Glomerular endothelial cell (primary cell): ENCODE data around the gene LTBP1. TPM values are rescaled to one million over a fixed set of nuclear protein-coding genes. Genes with fewer than 3 reads are reported as not detected.
"Not testable (repeated sequence)": the region's sequence is repeated elsewhere in the genome, so short reads cannot be mapped to it uniquely, and the experiment has no call there.

ENCODE experiments used
- DNase-seq: peaks from one replicate; pipeline ENCODE4 v3.0.0-alpha.2; 2011; ENCODE audit warnings: low read depth, low spot score; ENCODE audit errors: extremely low read depth
- total RNA-seq: library from RNA; depleted of rRNA; stranded (reverse); fragments of >200 nt; gene quantifications from 2 replicates; pipeline ENCODE4 v1.2.3, GENCODE V29; 2015

LTBP1 gene
- total RNA-seq, 1 donor from 2014 or later: 63.4 TPM

DNA sequence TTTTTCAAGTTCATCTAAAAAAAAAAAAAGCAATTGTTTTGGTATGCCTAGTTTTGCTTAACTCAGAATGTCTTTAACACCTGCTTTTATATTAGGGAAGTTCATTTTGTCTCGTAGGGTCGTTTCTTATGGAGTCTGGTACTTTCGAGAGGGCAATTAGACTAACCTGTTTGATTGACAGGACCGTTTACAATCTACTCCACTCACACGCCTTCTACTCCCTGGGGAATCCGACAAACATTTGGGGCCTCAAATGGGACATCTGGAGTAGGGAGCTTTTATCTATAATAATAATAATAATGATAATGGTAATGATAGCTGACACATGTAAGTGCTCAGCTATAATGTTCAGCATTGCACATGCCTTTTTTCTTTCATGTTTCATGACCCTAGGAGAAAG lies 268.1 kb downstream of the LTBP1 start:
- no peak for DNase-seq

DNA sequence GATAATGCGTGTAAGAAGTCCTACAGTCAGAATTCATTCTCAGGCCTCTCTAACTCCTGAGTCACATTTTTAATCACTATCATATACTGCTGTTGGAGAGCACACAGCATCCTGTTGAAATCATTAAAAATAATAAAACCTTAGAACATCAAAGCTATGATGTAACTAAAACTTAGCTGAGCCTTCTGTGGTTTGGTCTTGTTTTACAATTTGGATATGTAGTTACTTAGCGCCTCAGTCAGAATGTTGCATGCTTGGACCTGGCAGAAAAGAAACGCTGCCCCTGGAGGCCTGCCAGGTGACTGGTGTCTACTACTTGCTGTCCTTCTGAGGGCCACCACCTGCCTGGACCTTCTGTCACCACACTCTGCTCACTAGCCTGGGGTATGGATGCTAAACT lies 268.5 kb downstream of the LTBP1 start:
- no peak for DNase-seq

DNA sequence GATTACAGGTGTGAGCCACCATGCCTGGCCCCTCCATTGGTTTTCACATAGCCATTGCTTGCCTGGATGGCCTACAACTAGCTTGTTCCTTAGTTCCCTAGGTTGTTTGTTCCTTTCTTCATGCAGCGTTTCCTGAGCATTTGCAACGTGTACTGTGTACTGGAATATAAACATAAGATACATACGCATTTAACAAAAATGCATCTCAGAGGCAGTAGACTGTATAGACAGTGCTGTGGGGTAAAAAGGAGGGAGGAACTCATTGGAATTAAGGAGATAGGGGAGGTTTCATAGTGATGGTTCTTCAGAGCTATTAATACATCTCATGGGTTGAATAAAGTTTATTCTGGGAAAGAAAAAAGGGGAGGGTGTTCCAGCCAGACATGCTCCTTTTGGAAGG lies 269.2 kb downstream of the LTBP1 start:
- DNase-seq: no peak

DNA sequence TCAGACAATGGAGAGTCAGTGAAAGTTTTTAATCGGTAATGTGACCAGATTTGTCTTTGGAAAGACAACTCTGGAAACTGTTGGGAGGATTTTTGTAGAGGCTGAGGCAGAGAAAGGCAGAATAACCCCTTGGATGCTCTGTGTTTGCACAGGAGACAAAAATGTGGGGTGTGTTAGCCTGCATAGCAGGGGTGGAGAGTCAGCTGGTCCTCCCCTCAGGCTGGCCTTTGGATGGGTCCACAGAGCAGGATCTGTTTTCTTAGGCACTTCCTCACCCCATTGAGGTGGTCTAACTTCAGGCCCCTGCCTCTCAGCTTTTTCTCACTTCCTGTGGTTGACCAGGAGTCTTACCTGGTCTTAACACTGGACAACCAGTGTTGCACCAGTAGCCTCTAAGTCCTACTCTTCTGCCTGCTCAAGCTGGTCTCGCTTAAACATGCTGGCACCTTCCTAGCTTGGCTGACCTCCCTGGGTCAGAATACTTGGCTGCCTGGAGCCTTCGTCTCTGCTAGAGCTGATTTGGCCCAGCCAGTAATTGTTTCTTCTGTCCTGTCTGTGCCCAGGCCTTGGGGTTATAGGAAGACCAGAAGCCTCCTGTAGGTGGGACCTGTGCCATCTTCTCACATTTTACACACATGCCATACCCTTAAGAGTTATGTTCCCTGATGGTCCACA lies 269.9 kb downstream of the LTBP1 start:
- no peak for DNase-seq

DNA sequence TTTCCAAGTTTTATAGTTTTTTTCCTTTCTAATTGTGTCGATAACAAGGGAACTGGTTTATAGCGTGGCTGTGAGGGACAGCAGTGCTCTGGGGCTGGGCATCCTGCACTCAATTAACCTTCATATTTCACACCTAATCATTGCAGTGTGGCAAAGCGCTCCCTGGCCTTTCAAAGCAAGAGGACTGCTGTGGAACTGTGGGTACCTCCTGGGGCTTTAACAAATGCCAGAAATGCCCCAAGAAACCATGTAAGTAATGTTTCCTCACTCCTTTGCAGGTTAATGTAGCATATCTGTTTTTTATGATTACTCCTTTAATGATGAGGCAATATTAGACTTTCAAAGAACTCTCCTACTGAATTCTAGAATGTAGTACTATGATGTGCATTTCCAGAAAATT lies 270.7 kb downstream of the LTBP1 start:
- no peak for DNase-seq

DNA sequence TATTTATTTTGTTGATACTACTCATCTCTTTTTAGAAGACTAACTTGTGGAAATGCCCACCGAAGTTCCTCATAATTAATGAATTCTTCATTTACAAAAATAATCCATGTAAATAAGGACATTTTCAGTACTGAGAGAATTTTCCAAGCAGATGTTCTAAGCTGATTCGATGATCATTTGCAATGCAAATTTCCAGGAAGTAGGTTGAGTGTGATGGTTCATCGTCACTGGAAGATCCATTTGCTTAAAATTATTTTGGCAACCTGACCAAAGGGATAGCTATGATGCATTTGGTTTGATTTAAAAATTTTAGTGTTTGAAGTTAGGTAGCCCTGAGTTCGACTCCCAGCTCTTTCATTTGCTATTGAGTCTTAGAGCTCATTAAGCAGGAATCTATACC lies 272.4 kb downstream of the LTBP1 start:
- no peak for DNase-seq

DNA sequence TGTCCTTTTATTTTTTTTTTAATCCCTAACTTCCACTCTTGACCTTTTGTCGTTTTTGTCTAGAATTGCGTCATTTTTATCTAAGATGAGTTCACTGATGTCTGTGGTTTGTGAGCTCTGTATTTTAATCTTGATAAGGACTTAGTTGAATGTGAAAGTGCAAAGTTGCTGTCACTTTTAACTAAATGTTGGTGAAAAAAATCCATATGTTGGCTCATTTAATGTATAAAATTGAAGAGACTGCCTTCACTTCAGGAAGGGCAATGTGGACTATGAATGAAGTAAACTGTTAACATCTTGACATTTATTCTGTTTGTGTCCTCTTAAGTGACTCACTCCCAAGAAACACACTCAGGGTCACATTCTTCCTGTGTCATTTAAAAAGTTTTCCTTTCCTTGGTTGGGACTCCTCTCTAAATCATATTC lies 273.1 kb downstream of the LTBP1 start:
- no peak for DNase-seq

DNA sequence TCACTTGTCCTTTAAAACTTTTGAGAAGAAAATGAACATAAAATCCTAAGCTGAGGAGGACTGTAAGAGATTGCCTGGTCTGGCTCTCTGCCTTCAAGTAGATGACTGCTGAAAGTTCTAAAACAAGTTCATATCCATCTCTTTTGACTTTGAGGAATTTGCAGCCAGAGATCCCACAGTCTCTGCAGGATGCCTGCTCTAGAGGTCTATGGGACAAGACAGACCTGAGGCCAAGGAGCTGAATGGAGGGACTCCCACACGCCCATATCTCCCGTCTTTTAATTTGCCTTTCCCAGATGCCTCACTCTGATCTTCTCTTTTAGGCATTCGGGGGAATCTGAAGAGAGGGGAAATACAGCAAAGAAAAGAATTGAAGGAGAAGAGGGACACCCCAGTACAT lies 273.8 kb downstream of the LTBP1 start:
- DNase-seq: no peak

DNA sequence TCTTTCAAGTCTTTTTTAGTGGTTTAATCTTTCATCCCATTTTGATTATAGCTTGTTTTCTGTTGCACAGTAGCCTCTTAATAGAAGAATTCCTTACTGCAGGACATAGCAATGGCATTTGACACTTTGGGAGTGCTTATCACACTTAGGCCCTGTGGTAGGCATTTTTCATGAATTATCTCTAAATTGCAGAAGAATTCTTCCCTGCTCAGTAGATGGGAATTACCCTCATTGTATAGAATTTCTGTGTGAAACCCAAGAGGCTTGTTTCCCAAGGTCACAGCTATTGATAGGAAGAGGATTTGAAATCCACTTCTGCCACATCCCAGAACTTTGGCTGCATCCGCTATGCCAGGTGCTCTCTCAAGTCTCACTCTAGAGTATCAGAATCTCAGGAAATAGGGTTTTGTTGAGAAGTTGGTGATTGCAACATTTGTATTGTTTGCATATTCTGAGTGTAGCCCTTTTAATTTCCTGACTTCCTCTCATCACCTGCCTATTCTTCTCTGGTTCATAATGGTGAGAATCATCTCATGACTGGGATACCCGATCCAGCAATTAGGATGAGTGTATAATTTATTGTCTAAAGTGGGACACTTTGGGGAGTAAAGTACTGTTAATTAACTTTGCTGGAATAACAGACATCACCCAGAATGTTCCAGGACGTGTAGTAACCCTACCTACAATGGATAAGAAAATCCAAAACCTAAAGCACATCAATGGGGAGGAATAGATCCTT lies 274.5 kb downstream of the LTBP1 start:
- DNase-seq: no peak

DNA sequence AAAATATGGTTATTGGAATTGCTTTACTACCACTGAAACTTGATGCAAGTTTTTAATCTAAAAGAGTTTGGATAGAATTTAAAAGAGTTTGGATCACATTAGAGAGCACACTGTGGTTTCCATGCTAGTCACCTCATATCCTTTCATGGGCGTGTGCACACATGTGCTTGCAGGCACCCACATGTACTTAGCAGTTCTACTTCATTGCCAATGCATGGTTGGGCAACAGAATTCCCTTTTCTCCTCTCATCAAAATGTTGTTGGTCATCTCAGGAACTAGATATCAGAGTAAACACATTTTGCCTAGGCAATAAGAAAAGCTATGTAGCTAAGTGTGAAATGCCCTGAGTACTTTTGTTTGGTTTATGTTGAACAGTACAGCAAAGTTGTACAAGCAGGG lies 275.6 kb downstream of the LTBP1 start:
- DNase-seq: no peak

DNA sequence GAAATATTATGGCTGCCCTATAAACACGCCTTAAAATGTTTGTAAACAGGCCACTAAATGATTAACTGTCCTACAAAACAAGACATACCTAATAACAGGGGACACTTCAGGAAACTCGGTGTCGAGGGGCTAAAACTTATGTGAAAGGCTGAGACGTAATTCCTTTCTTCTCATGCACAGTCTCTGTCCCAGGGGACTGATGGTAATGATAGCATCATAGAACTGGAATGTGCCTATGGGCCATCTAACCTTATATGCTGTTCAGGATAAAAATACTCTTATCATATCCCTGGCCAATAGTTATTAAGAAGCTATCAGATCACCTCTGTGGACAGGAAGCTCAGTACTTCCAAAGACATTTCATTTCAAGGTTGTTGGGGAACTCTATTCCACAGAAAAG lies 277.1 kb downstream of the LTBP1 start:
- DNase-seq: no peak

DNA sequence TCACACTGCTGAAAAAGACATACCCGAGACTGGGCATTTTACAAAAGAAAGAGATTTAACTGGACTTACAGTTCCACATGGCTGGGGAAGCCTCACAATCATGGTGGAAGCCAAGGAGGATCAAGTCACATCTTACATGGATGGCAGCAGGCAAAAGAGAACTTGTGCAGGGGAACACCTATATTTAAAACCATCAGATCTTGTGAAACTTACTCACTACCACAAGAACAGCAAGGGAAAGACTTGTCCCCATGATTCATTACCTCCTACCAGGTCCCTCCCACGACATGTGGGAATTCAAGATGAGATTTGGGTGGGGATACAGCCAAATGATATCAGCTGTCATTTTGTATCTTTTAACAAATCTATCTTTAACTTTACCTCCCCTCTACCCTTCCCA lies 278.6 kb downstream of the LTBP1 start:
- no peak for DNase-seq

DNA sequence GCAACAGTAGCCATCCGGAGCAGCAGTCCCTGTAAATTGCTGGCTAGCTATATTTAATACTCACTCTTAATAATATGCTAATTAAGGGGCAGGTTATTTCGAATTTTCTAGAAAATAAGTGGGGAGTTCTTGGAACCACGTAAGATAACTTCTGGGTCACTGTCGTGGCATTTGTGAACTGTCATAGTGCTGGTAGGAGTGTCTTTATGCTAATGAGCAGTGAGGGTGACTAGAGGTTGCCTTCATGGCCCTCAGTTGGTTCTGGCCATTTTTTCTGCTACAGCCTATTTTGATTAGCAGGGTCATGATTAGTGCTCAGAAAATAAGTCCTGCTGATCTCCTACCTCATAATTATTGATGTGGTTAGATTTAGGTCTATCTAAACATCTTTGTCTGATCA lies 279.8 kb downstream of the LTBP1 start:
- DNase-seq: no peak

DNA sequence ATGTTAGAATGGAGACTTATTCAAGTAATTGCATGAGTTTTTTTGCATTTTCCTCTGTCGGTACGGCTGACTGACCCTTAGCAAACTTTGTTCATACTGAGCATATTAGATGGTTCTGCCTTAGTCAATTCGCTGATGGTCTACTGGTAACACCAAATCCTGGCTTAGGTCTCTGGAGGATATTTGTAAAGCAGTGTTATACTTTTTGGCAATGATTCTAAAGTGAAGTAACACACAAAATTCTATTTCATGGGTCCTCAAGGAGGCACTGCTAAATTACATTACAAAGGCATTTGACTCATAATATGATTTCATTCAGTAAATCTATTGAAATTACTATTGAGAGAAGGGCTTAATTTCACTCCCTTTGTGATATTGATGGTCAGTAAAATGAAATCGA lies 282.9 kb downstream of the LTBP1 start:
- DNase-seq: no peak

DNA sequence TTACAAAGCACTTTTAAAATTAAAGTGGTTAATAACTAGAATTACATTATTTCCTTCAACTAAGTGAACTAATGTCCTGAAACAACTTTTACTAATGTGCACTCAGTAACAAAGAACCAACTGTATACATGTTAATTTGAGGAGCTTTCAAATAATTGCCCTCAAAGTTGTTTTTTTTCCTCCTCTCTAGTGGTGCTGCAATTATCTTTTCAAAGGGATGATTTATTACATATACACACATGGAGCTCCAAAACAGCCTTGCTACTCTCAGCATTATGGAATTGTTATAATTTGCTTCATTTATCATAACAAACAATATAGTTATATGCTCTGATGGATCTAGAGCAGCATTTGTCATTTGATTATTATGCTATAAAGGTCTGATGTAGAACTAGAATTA lies 283.4 kb downstream of the LTBP1 start:
- no peak for DNase-seq

DNA sequence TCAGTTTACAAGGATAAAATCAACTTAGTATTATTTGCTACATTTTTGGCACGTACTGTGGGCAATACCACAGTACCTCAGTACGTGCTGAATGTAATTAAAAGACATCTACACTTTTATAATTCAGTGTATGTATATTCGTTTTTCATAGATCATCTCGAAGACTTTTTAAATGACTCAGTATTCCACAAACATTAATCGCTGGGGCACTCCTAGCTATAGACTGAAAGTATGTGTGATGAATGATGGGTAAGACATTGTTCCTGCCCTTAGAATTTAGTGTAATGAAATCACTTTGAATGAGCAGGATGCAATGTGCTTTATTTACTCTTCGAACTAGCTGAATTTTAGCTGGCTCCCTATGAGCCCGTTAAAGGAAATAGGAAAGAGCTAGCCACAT lies 284.1 kb downstream of the LTBP1 start:
- DNase-seq: no peak

DNA sequence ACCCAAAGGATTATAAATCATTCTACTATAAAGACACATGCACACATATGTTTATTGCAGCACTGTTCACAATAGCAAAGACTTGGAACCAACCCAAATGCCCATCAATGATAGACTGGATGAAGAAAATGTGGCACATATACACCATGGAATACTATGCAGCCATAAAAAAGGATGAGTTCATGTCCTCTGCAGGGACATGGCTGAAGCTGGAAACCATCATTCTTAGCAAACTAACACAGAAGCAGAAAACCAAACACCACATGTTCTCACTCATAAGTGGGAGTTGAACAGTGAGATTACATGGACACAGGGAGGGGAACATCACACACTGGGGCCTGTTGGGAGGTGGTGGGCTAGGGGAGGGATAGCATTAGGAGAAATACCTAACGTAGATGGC lies 288.8 kb downstream of the LTBP1 start:
- DNase-seq: not testable (repeated sequence)

DNA sequence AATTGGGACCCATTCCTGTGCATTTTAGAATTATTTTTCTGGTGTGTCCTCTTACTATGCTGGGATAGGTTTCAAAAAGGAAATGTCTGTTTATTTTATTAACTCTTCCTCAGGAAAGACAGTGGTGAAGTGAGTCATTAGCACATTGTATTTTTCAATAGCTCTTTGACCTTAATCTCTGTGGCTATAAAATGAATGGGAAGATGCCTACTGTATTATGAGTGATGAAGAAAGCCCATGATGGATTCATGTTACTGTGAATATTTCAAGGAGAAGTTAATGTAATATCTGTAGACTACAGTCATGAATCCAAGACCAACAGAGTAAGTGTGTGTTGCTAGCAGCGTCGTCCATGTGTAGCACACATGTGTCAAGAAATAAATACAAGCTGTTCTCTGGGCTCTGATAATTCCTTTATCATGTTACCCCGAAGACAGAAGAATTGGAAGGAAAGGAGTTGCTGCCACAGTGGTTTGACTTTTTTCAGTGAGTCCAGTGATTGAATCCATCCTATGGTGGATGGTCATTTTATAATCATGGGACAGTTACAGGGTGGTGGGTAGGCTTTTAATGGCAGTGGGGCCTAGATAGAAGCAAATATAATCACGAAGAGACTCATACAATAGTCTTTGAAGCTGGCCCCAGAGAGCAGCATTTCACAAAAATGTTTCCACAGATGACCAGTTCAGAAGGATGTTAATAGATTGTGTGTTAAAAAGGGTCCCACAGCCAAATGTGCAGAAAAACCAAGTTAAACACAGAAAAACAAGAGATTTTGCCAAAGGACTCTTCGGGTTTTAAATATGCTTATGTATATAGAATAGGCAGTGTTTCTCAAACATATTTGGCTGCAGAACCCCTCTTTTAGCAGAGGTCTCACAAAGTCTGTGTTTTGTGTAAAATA lies 290.0 kb downstream of the LTBP1 start:
- no peak for DNase-seq

DNA sequence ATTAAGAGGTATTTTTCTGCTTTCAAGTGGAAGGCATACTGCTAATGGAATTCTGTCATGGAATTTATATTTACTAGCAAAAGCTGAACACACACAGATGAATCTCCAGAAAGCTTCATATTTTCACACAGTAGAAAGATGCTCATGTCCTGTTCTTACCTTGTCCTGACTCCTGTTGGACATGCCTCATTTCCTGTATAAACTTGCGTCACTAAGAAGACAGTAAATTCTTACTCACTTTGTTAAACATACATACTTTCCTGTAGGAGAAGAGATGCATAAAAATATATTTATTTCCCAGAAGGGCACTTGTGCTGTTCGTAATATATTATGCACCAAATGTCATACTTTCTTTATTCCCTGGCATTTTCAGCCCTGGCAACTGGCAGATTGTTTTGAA lies 291.4 kb downstream of the LTBP1 start:
- DNase-seq: no peak

DNA sequence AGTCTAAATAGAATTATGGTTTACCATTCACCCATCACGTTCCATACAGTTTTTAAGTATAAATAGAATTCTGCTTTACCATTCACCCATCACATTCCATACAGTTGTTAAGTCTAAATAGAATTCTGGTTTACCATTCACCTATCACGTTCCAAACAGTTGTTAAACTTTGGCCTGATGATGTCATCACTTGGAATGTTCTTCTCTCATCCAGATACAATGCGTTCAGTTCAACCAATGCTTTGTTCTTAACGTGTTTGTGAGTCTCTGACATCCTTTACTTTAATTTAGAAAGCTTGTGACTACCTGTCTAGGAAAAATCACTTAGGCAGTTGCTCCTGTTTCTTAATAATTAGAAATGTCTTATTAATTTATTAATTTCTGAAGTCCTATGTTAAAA lies 293.4 kb downstream of the LTBP1 start:
- DNase-seq: no peak

DNA sequence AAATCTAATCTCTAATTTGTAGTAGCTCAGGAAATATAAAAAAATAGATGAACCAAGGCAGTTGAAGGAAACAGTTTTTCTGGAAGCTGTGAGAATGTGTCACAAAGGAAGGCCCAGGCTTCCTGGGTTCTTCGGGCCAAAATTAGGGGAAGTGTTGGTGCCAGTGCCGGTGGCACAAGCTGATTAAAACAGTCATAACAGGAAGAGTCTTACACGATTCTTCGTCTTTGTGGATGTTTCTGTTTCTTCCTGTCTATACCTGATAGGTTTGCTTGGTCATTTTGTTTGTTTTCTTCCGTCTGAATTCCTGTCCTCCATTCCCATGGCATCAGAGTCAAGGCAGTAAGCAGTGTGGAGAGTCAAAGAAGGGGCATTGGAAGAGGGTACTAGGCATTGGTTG lies 294.3 kb downstream of the LTBP1 start:
- DNase-seq: no peak

DNA sequence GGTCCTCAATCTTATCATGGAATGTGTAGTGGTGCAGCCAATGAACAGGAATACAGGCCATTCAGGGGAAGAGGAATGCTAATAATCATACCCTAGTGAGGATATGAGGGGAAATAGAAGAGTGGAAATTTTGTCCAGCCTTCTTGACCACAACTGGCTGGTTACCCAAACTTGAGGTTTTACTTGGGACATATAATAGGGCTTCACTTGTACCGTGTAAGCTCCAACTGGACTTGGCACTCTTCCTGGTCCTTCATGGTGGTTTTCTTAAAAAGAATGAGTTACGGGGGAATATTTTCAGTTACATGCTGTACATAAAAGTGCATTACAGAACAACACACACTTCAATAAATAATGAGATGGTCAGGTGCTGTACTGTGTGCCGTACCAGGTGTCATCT lies 294.8 kb downstream of the LTBP1 start:
- no peak for DNase-seq
